Airway epithelial cell (primary cell): Measurements from ENCODE around the gene NADSYN1. TPM values are rescaled to one million over a fixed set of nuclear protein-coding genes. Genes with fewer than 3 reads are reported as not detected.

Experiments used
- total RNA-seq: library from RNA; depleted of rRNA; stranded (reverse); fragments of >200 nt; gene quantifications from 2 replicates; pipeline ENCODE4 v1.2.3, GENCODE V29; 2015

Gene NADSYN1
- 55.8 and 56.9 TPM in 2 replicates for total RNA-seq

DNA sequence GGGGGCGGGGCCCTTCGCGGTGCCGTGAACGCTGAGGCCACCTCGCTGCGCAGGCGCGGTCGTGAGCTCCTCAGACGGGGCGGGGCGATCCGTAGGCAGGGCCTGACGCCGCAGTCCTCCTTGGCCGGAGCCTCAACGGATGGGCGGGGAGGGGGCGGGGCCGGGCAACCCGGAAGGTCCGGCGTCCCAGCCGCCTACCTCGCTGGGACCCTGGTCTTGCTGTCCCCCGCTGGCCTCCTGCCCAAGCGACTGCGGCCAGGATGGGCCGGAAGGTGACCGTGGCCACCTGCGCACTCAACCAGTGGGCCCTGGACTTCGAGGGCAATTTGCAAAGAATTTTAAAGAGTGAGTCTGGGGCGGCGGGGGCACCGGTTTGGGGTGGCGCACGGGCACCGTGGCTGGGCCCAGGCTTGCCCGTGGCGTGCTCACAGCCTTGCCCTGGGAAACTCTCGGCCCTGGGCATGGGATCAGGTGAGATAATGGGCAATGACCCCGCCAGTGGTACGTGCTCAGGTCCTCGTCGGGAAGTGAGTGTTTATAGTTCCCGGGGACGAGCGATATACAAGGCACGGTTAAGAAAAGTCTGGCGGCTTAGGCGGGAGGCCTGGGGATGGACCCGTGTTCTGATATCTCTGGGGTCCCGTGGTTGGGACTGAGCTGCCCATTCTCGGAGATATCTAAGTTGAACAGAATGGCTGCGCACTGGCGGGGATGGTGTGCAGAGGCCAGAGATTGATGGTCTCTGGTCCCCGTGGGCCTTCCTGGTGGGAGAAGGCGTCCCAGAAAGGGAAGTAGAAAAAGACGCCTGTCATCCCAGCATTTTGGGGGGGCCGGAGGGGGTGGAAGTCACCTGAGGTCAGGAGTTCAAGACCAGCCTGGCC, at the start of gene NADSYN1:
Gene NADSYN1 (plus strand): TSS at position 167 of the 881 bp plus-strand sequence. CDS start 94 bp downstream, at position 261.

DNA sequence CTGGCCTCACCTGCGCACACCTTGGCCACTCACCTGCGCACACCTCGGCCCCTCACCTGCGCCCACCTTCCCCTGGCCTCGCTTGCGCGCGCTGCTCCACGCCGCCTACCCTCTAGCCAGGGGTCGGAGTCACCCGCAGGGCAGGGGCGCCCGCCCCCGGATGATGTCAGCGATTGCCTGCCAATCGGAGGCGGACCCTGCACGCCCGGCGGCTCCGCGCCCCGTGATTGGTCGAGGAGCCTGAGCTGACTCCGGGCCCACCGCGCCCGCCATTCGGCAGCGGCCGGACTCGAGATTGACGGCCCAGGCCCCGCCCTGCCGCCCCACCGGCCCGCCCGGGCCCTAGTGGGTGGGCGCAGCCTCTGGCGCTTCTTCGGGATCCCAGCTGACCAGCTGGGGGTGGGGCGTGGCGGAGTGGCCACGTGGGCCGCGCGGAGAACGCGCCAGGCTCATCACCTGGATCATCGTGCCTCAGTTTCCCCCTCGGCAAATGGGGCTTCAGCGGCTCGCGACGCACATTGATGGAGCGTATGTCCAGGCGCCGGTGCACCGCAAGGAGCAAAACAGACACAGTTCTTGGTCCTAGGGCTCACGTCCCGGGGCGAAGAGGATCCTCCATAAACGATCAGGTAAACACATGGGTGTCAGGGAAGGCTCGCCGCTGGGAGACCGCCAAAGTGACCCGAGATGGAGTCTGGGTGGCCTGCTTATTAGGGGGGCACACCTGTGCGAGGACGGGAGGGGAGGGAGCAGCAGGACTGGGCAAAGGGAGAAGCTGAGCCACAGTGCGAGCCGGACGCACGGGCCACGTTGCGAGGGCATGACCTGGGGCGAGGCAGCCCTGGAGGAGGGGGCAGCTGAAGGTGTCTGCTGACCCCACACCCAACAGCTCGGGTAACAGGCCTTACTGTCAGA, 4.5 kb upstream of the NADSYN1 start, which contains the start of gene DHCR7:
Gene DHCR7 (minus strand): TSS at position 137 of the 915 bp plus-strand sequence. CDS start 3,441 bp downstream, outside the sequence.

DNA sequence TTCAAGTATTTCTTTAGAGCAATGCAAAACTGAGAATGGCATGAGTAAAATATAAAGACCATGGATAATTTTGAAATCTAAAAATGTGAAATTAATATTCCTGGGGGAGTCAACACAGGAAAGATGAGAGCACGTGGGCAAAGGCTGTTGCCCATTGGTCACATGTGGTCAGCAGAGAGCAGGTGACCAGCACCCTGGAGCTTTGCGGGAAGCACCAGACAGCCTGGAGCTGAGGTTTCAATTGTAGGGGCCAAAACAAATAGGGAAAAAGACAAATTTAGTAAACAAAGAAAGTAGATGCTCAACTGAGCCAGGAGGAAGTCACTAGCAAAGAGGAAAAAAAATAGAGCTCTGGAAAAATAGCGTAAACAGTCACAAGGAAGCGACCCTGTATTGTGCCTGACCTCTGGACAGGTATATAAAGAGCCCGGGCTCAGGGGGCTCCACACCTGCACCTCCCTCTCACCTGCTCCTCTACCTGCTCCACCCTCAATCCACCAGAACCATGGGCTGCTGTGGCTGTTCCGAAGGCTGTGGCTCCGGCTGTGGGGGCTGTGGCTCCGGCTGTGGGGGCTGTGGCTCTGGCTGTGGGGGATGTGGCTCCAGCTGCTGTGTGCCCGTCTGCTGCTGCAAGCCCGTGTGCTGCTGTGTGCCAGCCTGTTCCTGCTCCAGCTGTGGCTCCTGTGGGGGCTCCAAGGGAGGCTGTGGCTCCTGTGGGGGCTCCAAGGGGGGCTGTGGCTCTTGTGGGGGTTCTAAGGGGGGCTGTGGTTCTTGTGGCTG, 74.0 kb downstream of the NADSYN1 start, which contains the start of gene KRTAP5-7:
Gene KRTAP5-7 (plus strand): TSS at position 472 of the 780 bp plus-strand sequence. CDS start 34 bp downstream, at position 506.

DNA sequence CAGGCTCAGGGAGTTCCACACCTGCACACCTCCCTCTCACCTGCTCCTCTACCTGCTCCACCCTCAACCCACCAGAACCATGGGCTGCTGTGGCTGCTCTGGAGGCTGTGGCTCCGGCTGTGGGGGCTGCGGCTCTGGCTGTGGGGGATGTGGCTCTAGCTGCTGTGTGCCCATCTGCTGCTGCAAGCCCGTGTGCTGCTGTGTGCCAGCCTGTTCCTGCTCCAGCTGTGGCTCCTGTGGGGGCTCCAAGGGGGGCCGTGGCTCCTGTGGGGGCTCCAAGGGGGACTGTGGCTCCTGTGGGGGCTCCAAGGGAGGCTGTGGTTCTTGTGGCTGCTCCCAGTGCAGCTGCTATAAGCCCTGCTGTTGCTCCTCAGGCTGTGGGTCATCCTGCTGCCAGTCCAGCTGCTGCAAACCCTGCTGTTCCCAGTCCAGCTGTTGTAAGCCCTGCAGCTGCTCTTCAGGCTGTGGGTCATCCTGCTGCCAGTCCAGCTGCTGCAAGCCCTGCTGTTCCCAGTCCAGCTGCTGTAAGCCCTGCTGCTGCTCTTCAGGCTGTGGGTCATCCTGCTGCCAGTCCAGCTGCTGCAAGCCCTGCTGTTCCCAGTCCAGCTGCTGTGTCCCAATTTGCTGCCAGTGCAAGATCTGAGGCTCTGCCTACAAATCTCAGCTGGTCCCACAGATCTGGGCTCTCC, 85.1 kb downstream of the NADSYN1 start, which contains the start of gene KRTAP5-8:
Gene KRTAP5-8 (plus strand): TSS at position 49 of the 689 bp plus-strand sequence. CDS start 31 bp downstream, at position 80.

DNA sequence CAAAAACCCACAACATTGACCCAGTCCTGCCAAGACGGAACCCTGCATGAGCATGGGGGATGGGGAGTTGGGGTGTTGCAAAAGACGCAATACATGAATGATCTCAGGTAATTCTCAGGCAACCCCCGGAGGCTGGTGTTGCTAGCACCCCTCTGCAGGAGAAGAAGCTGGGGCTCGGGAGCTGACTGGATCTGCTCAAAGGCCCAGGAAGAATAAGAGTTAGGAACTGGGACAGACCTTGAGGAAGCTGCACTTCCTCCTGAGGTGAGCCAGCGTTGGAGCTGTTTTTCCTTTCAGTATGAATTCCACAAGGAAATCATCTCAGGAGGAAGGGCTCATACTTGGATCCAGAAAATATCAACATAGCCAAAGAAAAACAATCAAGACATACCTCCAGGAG, 95.1 kb downstream of the NADSYN1 start, which contains the start of gene KRTAP5-9:
Gene KRTAP5-9 (plus strand): TSS at position 301 of the 400 bp plus-strand sequence. CDS start 238 bp downstream, outside the sequence.

Other genes starting within 250 kb of the NADSYN1 start
- 8.6 and 8.9 TPM in 2 replicates for gene SHANK2, start 200.6 kb upstream of the NADSYN1 start, total RNA-seq
- gene DHCR7, start 4.8 kb upstream of the NADSYN1 start, total RNA-seq = 87.2 and 117 TPM in 2 replicates
- gene KRTAP5-7, start 74.1 kb downstream of the NADSYN1 start, total RNA-seq = not detected in 2 replicates
- not detected in 2 replicates for gene KRTAP5-8, start 84.8 kb downstream of the NADSYN1 start, total RNA-seq
- not detected in 2 replicates for gene KRTAP5-9, start 95.2 kb downstream of the NADSYN1 start, total RNA-seq
- not detected in 2 replicates for gene KRTAP5-10, start 112.4 kb downstream of the NADSYN1 start, total RNA-seq
- gene KRTAP5-11, start 129.7 kb downstream of the NADSYN1 start, total RNA-seq = not detected in 2 replicates